ENCODE measurements around the gene CPED1.

DNA sequence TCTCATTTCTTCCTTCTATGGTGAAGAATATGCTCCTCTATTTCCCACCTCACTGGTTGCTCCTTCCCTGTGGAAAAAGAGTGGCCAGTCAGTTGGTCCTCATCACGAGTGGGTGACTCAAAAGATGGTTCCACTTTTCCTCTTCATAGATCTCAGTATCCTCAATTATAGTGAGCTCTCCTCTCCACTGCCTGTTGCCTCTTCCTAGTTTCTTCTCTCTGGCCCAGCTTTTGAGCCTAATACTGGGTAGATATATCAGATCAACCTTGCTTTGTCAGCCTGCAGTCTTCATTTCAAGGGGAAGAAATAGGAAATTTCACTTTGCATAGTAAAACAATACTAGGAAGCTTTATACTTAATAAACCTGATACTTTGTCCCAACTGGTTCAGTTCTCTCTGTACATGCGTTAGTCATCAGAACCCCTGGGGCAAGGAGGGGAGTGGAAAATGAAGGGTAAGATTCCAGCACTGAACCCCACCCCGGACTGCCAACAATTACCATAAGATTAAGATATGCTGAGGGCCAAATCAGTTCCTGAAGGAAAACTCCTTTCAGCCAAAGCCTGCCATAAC lies 324.8 kb downstream of the CPED1 start:
- TF ChIP-seq, protein P1, sequence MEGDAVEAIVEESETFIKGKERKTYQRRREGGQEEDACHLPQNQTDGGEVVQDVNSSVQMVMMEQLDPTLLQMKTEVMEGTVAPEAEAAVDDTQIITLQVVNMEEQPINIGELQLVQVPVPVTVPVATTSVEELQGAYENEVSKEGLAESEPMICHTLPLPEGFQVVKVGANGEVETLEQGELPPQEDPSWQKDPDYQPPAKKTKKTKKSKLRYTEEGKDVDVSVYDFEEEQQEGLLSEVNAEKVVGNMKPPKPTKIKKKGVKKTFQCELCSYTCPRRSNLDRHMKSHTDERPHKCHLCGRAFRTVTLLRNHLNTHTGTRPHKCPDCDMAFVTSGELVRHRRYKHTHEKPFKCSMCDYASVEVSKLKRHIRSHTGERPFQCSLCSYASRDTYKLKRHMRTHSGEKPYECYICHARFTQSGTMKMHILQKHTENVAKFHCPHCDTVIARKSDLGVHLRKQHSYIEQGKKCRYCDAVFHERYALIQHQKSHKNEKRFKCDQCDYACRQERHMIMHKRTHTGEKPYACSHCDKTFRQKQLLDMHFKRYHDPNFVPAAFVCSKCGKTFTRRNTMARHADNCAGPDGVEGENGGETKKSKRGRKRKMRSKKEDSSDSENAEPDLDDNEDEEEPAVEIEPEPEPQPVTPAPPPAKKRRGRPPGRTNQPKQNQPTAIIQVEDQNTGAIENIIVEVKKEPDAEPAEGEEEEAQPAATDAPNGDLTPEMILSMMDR (IDR thresholded peaks at IDR 0.05): no peak
- TF ChIP-seq POLR2A (IDR thresholded peaks at IDR 0.05) (no peak), EP300 (IDR thresholded peaks at IDR 0.05) (no peak), POLR2AphosphoS5 (IDR thresholded peaks at IDR 0.05) (no peak)
